ENCODE results near the gene SMG9. TPM values are rescaled to one million over a fixed set of nuclear protein-coding genes. Genes with fewer than 3 reads are reported as not detected.

SMG9 gene
- total and polyA plus RNA-seq, 8 donors = 40.9 to 66.2 (median 54.6) TPM

DNA sequence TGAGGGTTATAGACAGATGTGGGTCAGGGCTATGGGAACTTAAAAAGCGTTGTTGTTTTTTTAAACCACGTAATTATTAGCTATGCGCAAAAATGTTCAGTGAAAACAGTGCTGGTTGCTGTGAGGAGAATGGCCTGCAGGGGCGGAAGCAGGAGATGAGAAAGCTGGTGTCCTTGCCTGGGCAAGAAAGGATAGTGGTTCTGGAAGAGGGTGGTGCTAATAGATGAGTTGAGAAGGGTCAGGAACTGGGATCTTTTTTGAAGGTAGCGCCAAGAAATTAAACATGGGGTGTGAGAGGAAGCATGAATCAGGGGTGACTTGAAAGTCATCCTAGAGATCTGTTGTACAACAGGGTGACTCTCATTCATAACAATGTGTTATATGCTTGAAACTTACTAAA is 4.8 kb upstream of the SMG9 start:
- intact Hi-C loops (cut with DNase I) = no loop called here
- no peak for ATAC-seq
- no peak overlapping the region for H3K4me3 ChIP-seq
- no peak for DNase-seq
- no peak overlapping the region for H3K27ac ChIP-seq
- no peaks in the 10 kb centered on the region for H3K36me3 ChIP-seq
- no peaks in the 10 kb centered on the region for H3K9me3 ChIP-seq
- no peaks in the 10 kb centered on the region for H3K27me3 ChIP-seq
- TF ChIP-seq CTCF (IDR thresholded peaks at IDR 0.05) = no peak
- peaks cover 0 to 47% of the 10 kb centered on the region in 2 donors for H3K4me1 ChIP-seq

DNA sequence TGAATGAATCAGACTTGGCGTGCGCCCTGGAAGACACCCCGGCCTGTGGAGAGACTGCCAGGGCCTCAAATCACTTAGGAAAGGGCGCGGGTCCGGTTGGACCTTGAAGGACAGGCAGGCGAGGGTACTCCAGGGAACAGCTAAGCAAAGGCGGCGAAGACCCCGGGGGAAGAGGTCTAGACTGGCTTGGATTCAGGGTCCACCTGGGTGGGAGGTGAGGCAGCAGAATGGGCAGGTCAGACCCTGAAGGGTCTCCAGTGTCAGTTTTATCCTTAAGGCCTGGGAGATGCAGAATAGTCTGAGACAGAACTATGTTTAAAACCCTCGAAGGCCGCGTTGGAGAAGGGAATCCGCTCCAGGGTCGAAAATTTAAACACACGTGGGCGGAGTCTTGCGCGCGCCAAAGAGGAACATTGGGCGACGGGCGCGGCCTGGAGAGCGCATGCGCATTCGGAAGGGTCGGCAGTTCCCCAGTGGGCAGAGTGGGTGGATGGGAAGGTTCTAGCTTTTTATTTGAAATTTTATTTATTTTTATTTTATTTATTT is 567 bp upstream of the SMG9 start:
- no peaks in the 10 kb centered on the region for H3K27me3 ChIP-seq
- no peaks in the 10 kb centered on the region for H3K9me3 ChIP-seq
- H3K4me3 ChIP-seq = peak overlapping the region; percentile 66 to 92
- DNase-seq (peak; percentile 71 to 93 (median 88)), ATAC-seq (peak; percentile 57)
- no peak for TF ChIP-seq CTCF (IDR thresholded peaks at IDR 0.05)
- peak overlapping the region; percentile 99 for H3K27ac ChIP-seq
- peaks cover 16 to 68% of the 10 kb centered on the region in 2 donors for H3K4me1 ChIP-seq
- intact Hi-C loops (cut with DNase I) = no loop called here
- H3K36me3 ChIP-seq = peaks cover 0 to 20% of the 10 kb centered on the region in 2 donors

DNA sequence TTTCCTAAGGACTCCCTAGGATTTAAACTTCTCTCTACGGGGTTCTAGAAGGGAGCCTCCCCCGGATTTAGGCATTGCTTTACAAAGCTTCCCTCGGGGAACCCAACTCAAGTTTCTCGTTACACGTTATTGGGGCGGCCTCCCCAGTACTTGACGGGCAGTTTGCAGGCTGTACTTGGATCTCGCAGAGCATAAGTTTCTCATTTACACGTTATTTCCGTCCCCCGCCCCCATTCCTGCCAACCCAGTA is 584 bp downstream of the SMG9 start:
- ATAC-seq = no peak

GRCh38 chr19:43752287-43752875 is 2.4 kb downstream of the SMG9 start:
- Histone ChIP-seq H3K9me3 (no peaks in the 10 kb centered on the region), H3K27ac (peak overlapping the region; percentile 99), H3K4me3 (no peak overlapping the region), H3K27me3 (no peaks in the 10 kb centered on the region), H3K4me1 (peaks cover 16 to 65% of the 10 kb centered on the region in 2 donors), H3K36me3 (peaks cover 0 to 50% of the 10 kb centered on the region in 2 donors)
- intact Hi-C loops (cut with DNase I) = no loop called here
- TF ChIP-seq CTCF (IDR thresholded peaks at IDR 0.05) = no peak
- ATAC-seq (no peak), DNase-seq (no peak)

More for the DNA sequence above, 584 bp downstream of the SMG9 start:
- no peak for TF ChIP-seq CTCF (IDR thresholded peaks at IDR 0.05)
- Histone ChIP-seq H3K27me3 (no peaks in the 10 kb centered on the region), H3K4me3 (peak overlapping the region; percentile 66 to 92), H3K4me1 (peaks cover 16 to 68% of the 10 kb centered on the region in 2 donors), H3K36me3 (peaks cover 0 to 32% of the 10 kb centered on the region in 2 donors), H3K27ac (peak overlapping the region; percentile 99), H3K9me3 (no peaks in the 10 kb centered on the region)
- no peak for DNase-seq
- intact Hi-C loops (cut with DNase I) = no loop called here

- peak overlapping the region in 1 of 2 donors; percentile 15 for H3K27ac ChIP-seq
- no peak for ATAC-seq
- intact Hi-C loops (cut with DNase I) = no loop called here
Observed at GRCh38 chr19:43751466-43752220, 3.1 kb downstream of the SMG9 start.

More at GRCh38 chr19:43751466-43752220, 3.1 kb downstream of the SMG9 start:
- Histone ChIP-seq H3K27me3 (no peaks in the 10 kb centered on the region), H3K4me3 (no peak overlapping the region), H3K4me1 (peaks cover 16 to 58% of the 10 kb centered on the region in 2 donors), H3K9me3 (no peaks in the 10 kb centered on the region), H3K36me3 (peaks cover 0 to 57% of the 10 kb centered on the region in 2 donors)
- DNase-seq = no peak
- TF ChIP-seq CTCF (IDR thresholded peaks at IDR 0.05) = no peak
